HEK293 (cell line): ENCODE results near the gene SLC10A7.
A peak's percentile ranks its signal among the peaks of the same experiment; 100 is the strongest.

Experiments used
- CTCF ChIA-PET: fragments of 350-600 bp; formaldehyde crosslinking; extraction: SDS; loops from one replicate; lab custom pipeline; 2021; ENCODE audit warnings: antibody characterized with exemption; lab: Yijun Ruan, JAX
- POLR2A ChIA-PET: fragments of 300-600 bp; formaldehyde crosslinking; extraction: SDS; loops from one replicate; lab custom pipeline; 2020; ENCODE audit warnings: antibody characterized with exemption, inconsistent platforms; lab: Yijun Ruan, JAX
- H3K27ac ChIP-seq: fragments of 200-500 bp; sonication (Bioruptor generic); 2 replicates; pipeline ENCODE4 v1.5.1; 2014; ENCODE audit warnings: low read depth, low read length, control low read depth, inconsistent platforms; ENCODE audit errors: extremely low read depth
- H3K36me3 ChIP-seq, 2 experiments: fragments of 200-500 bp in 1 of 2; sonication (Bioruptor generic) in 1 of 2; 1 replicate in 1 of 2; 2 replicates in 1 of 2; pipeline ENCODE4 v1.5.1; 2014 to 2017; ENCODE audit warnings: inconsistent platforms in 2 of 2, low read length in 2 of 2; ENCODE audit not compliant: control insufficient read depth in 2 of 2, insufficient read depth in 1 of 2
- H3K4me1 ChIP-seq: fragments of 200-500 bp; sonication (Bioruptor generic); 2 replicates; pipeline ENCODE4 v1.5.1; 2014; ENCODE audit warnings: mild to moderate bottlenecking, low read length, inconsistent platforms; ENCODE audit not compliant: control insufficient read depth, insufficient read depth
- H3K4me3 ChIP-seq: 2 replicates; pipeline ENCODE4 v1.5.1; 2011; ENCODE audit warnings: low read depth, mild to moderate bottlenecking, control low read depth, low read length, moderate library complexity
- H3K9me3 ChIP-seq: fragments of 200-500 bp; sonication (Bioruptor generic); 2 replicates; pipeline ENCODE4 v1.5.1; 2014; ENCODE audit warnings: low read depth, low read length, inconsistent platforms; ENCODE audit not compliant: control insufficient read depth, insufficient read depth
- GLI2 ChIP-seq: fragments of 450-650 bp; formaldehyde crosslinking; IDR thresholded peaks from 2 replicates; pipeline ENCODE4; 2017; ENCODE audit warnings: missing biosample characterization, missing genetic modification characterization, low read depth, borderline replicate concordance
- MYNN ChIP-seq: fragments of 450-650 bp; formaldehyde crosslinking; IDR thresholded peaks from 2 replicates; pipeline ENCODE4 v1.5.1; 2016; ENCODE audit warnings: missing biosample characterization, missing genetic modification characterization, borderline replicate concordance
- PRDM1 ChIP-seq: fragments of 450-650 bp; formaldehyde crosslinking; IDR thresholded peaks from 2 replicates; pipeline ENCODE4; 2016; ENCODE audit warnings: missing biosample characterization, missing genetic modification characterization
- SALL2 ChIP-seq: fragments of 450-650 bp; formaldehyde crosslinking; IDR thresholded peaks from 2 replicates; pipeline ENCODE4 v1.5.0; 2017; ENCODE audit warnings: missing biosample characterization, mild to moderate bottlenecking, missing genetic modification characterization, borderline replicate concordance
- YY1 ChIP-seq: fragments of 450-650 bp; formaldehyde crosslinking; IDR thresholded peaks from 2 replicates; pipeline ENCODE4 v1.5.1; 2018; ENCODE audit warnings: missing biosample characterization, missing genetic modification characterization
- ZBTB17 ChIP-seq: fragments of 450-650 bp; formaldehyde crosslinking; IDR thresholded peaks from 2 replicates; pipeline ENCODE4 v1.5.1; 2016; ENCODE audit warnings: missing biosample characterization, missing genetic modification characterization
- ZBTB21 ChIP-seq: fragments of 450-650 bp; formaldehyde crosslinking; IDR thresholded peaks from 2 replicates; pipeline ENCODE4 v1.5.1; 2017; ENCODE audit warnings: missing biosample characterization, missing genetic modification characterization
- ZBTB7A ChIP-seq: fragments of 450-650 bp; formaldehyde crosslinking; IDR thresholded peaks from 2 replicates; pipeline ENCODE4 v1.5.1; 2016; ENCODE audit warnings: low read depth, missing biosample characterization, missing genetic modification characterization
- ZIC2 ChIP-seq: fragments of 450-650 bp; formaldehyde crosslinking; IDR thresholded peaks from 2 replicates; pipeline ENCODE4 v1.5.1; 2016; ENCODE audit warnings: missing biosample characterization, missing genetic modification characterization
- ZNF121 ChIP-seq: fragments of 450-650 bp; formaldehyde crosslinking; IDR thresholded peaks from 2 replicates; pipeline ENCODE4 v1.5.1; 2016; ENCODE audit warnings: missing biosample characterization, missing genetic modification characterization
- ZNF132 ChIP-seq: fragments of 450-650 bp; formaldehyde crosslinking; IDR thresholded peaks from 2 replicates; pipeline ENCODE4 v1.5.1; 2017; ENCODE audit warnings: missing biosample characterization, missing genetic modification characterization, borderline replicate concordance
- ZNF140 ChIP-seq: fragments of 450-650 bp; formaldehyde crosslinking; IDR thresholded peaks from 2 replicates; pipeline ENCODE4 v1.5.1; 2016; ENCODE audit warnings: missing biosample characterization, missing genetic modification characterization
- ZNF146 ChIP-seq: fragments of 450-650 bp; formaldehyde crosslinking; IDR thresholded peaks from 2 replicates; pipeline ENCODE4 v1.5.1; 2016; ENCODE audit warnings: missing biosample characterization, missing genetic modification characterization
- ZNF24 ChIP-seq: fragments of 450-650 bp; formaldehyde crosslinking; IDR thresholded peaks from 2 replicates; pipeline ENCODE4 v1.5.1; 2016; ENCODE audit warnings: missing biosample characterization, missing genetic modification characterization
- ZNF324 ChIP-seq: fragments of 450-650 bp; formaldehyde crosslinking; IDR thresholded peaks from 2 replicates; pipeline ENCODE4 v1.5.1; 2016; ENCODE audit warnings: missing biosample characterization, missing genetic modification characterization
- ZNF529 ChIP-seq: fragments of 450-650 bp; formaldehyde crosslinking; IDR thresholded peaks from 2 replicates; pipeline ENCODE4 v1.5.1; 2017; ENCODE audit warnings: missing genetic modification characterization, missing biosample characterization; ENCODE audit not compliant: insufficient replicate concordance
- ZNF580 ChIP-seq: fragments of 450-650 bp; formaldehyde crosslinking; IDR thresholded peaks from 2 replicates; pipeline ENCODE4 v1.5.1; 2016; ENCODE audit warnings: missing biosample characterization, missing genetic modification characterization
- ZNF776 ChIP-seq: fragments of 450-650 bp; formaldehyde crosslinking; IDR thresholded peaks from 2 replicates; pipeline ENCODE4 v1.5.0; 2017; ENCODE audit warnings: missing biosample characterization, missing genetic modification characterization, borderline replicate concordance
- ZNF777 ChIP-seq: fragments of 450-650 bp; formaldehyde crosslinking; IDR thresholded peaks from 2 replicates; pipeline ENCODE4 v1.5.1; 2017; ENCODE audit warnings: missing biosample characterization, missing genetic modification characterization, borderline replicate concordance
- TF ChIP-seq, protein P1 (sequence below): fragments of 450-650 bp; formaldehyde crosslinking; IDR thresholded peaks from 2 replicates; pipeline ENCODE4 v1.5.1; 2016; ENCODE audit warnings: missing biosample characterization, missing genetic modification characterization
- TF ChIP-seq, protein P2 (sequence below): fragments of 450-650 bp; formaldehyde crosslinking; IDR thresholded peaks from 2 replicates; pipeline ENCODE4; 2016; ENCODE audit warnings: missing biosample characterization, missing genetic modification characterization
- TF ChIP-seq, protein P3 (sequence below): fragments of 450-650 bp; formaldehyde crosslinking; conservative IDR thresholded peaks from 2 replicates; pipeline ENCODE4 v1.5.1; 2016; ENCODE audit warnings: low read depth, missing biosample characterization, missing genetic modification characterization
- TF ChIP-seq, protein P4 (sequence below): fragments of 450-650 bp; formaldehyde crosslinking; IDR thresholded peaks from 2 replicates; pipeline ENCODE4 v1.5.1; 2016; ENCODE audit warnings: missing biosample characterization, missing genetic modification characterization
- TF ChIP-seq, protein P5 (sequence below): fragments of 450-650 bp; formaldehyde crosslinking; IDR thresholded peaks from 2 replicates; pipeline ENCODE4 v1.5.1; 2017; ENCODE audit warnings: missing biosample characterization, missing genetic modification characterization

The SLC10A7 gene

DNA sequence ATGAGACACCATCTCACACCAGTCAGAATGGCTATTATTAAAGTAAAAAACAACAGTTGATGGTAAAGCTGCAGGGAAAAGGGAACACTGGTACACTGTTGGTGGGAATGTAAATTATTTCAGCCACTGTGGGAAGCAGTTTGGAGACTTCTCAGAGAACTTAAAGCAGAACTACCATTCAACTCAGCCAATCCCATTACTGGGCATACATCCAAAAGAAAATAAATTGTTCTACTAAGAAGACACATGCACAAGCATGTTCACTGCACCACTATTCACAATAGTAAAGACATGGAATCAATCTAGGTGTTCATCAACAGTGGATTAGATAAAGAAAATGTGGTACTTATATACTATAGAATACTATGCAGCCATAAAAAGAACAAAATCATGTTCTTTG, 172.4 kb downstream of the SLC10A7 start:
- Histone ChIP-seq H3K9me3 (no peaks in the 10 kb centered on the region), H3K27ac (no peak overlapping the region), H3K36me3 (no peaks in the 10 kb centered on the region), H3K4me3 (no peak overlapping the region), H3K4me1 (no peaks in the 10 kb centered on the region)
- ChIA-PET POLR2A (no interaction called here), CTCF (no interaction called here)
- TF ChIP-seq ZNF140 (no peak), GLI2 (tag by site-specific recombination) (no peak), ZNF121 (tag by site-specific recombination) (no peak), ZNF324 (tag by site-specific recombination) (no peak), ZNF777 (tag by site-specific recombination) (no peak), ZNF146 (tag by site-specific recombination) (peak; percentile 77; the same call in 1 of the 2 replicates), ZNF580 (tag by site-specific recombination) (0 out of 2 replicates have a peak, but pooled peaks have one; percentile 31), ZIC2 (tag by site-specific recombination) (no peak), ZBTB17 (tag by site-specific recombination) (no peak), SALL2 (tag by site-specific recombination) (no peak)
- TF ChIP-seq, protein P1, sequence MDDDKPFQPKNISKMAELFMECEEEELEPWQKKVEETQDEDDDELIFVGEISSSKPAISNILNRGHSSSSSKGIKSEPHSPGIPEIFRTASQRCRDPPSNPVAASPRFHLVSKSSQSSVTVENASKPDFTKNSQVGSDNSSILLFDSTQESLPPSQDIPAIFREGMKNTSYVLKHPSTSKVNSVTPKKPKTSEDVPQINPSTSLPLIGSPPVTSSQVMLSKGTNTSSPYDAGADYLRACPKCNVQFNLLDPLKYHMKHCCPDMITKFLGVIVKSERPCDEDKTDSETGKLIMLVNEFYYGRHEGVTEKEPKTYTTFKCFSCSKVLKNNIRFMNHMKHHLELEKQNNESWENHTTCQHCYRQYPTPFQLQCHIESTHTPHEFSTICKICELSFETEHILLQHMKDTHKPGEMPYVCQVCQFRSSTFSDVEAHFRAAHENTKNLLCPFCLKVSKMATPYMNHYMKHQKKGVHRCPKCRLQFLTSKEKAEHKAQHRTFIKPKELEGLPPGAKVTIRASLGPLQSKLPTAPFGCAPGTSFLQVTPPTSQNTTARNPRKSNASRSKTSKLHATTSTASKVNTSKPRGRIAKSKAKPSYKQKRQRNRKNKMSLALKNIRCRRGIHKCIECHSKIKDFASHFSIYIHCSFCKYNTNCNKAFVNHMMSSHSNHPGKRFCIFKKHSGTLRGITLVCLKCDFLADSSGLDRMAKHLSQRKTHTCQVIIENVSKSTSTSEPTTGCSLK = no peak

DNA sequence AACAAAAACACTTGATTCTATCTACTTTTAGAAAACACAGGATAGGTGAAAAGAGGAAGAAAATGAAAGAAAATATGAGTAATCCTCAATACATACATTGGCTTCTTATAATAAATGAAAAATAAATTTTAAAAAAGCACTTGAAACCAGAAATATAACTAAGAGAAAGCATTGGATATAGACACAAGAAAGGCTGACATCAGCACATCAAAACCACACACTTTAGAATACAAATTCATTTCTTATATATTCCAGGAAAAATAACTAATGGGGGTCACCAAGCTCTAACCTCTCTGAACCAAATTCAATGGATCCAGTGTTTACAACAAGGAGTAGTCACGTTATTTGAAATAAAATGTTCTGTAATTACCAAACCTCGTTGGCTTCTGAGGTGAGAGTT, 173.9 kb downstream of the SLC10A7 start:
- no peaks in the 10 kb centered on the region for H3K36me3 ChIP-seq
- POLR2A ChIA-PET = no interaction called here
- no peaks in the 10 kb centered on the region for H3K4me1 ChIP-seq
- CTCF ChIA-PET = no interaction called here
- no peak overlapping the region for H3K27ac ChIP-seq
- no peak overlapping the region for H3K4me3 ChIP-seq
- H3K9me3 ChIP-seq = no peaks in the 10 kb centered on the region
- TF ChIP-seq, protein P2, sequence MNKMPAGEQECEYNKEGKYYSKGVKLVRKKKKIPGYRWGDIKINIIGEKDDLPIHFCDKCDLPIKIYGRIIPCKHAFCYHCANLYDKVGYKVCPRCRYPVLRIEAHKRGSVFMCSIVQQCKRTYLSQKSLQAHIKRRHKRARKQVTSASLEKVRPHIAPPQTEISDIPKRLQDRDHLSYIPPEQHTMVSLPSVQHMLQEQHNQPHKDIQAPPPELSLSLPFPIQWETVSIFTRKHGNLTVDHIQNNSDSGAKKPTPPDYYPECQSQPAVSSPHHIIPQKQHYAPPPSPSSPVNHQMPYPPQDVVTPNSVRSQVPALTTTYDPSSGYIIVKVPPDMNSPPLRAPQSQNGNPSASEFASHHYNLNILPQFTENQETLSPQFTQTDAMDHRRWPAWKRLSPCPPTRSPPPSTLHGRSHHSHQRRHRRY (tag by site-specific recombination) = no peak
- TF ChIP-seq ZNF132 (no peak), ZNF146 (tag by site-specific recombination) (no peak), ZNF529 (tag by site-specific recombination) (no peak), MYNN (tag by site-specific recombination) (no peak), ZNF24 (no peak), ZBTB7A (tag by site-specific recombination) (no peak), YY1 (tag by site-specific recombination) (no peak), ZBTB21 (no peak), ZNF776 (no peak), PRDM1 (no peak)
- TF ChIP-seq, protein P3, sequence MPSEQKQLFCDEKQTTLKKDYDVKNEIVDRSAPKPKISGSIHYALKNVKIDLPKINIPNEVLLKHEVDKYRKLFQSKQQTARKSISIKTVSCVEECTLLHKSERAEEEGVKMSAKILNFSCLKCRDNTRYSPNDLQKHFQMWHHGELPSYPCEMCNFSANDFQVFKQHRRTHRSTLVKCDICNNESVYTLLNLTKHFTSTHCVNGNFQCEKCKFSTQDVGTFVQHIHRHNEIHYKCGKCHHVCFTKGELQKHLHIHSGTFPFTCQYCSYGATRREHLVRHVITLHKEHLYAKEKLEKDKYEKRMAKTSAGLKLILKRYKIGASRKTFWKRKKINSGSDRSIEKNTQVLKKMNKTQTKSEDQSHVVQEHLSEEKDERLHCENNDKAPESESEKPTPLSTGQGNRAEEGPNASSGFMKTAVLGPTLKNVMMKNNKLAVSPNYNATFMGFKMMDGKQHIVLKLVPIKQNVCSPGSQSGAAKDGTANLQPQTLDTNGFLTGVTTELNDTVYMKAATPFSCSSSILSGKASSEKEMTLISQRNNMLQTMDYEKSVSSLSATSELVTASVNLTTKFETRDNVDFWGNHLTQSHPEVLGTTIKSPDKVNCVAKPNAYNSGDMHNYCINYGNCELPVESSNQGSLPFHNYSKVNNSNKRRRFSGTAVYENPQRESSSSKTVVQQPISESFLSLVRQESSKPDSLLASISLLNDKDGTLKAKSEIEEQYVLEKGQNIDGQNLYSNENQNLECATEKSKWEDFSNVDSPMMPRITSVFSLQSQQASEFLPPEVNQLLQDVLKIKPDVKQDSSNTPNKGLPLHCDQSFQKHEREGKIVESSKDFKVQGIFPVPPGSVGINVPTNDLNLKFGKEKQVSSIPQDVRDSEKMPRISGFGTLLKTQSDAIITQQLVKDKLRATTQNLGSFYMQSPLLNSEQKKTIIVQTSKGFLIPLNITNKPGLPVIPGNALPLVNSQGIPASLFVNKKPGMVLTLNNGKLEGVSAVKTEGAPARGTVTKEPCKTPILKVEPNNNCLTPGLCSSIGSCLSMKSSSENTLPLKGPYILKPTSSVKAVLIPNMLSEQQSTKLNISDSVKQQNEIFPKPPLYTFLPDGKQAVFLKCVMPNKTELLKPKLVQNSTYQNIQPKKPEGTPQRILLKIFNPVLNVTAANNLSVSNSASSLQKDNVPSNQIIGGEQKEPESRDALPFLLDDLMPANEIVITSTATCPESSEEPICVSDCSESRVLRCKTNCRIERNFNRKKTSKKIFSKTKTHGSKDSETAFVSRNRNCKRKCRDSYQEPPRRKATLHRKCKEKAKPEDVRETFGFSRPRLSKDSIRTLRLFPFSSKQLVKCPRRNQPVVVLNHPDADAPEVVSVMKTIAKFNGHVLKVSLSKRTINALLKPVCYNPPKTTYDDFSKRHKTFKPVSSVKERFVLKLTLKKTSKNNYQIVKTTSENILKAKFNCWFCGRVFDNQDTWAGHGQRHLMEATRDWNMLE = no peak
- TF ChIP-seq, protein P4, sequence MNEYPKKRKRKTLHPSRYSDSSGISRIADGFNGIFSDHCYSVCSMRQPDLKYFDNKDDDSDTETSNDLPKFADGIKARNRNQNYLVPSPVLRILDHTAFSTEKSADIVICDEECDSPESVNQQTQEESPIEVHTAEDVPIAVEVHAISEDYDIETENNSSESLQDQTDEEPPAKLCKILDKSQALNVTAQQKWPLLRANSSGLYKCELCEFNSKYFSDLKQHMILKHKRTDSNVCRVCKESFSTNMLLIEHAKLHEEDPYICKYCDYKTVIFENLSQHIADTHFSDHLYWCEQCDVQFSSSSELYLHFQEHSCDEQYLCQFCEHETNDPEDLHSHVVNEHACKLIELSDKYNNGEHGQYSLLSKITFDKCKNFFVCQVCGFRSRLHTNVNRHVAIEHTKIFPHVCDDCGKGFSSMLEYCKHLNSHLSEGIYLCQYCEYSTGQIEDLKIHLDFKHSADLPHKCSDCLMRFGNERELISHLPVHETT (tag by site-specific recombination) = no peak
- TF ChIP-seq, protein P5, sequence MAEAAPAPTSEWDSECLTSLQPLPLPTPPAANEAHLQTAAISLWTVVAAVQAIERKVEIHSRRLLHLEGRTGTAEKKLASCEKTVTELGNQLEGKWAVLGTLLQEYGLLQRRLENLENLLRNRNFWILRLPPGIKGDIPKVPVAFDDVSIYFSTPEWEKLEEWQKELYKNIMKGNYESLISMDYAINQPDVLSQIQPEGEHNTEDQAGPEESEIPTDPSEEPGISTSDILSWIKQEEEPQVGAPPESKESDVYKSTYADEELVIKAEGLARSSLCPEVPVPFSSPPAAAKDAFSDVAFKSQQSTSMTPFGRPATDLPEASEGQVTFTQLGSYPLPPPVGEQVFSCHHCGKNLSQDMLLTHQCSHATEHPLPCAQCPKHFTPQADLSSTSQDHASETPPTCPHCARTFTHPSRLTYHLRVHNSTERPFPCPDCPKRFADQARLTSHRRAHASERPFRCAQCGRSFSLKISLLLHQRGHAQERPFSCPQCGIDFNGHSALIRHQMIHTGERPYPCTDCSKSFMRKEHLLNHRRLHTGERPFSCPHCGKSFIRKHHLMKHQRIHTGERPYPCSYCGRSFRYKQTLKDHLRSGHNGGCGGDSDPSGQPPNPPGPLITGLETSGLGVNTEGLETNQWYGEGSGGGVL = no peak
